Adrenal gland (tissue), 5 donors: ENCODE data around the gene CEP112.

Source experiments
- CTCF ChIP-seq, 6 experiments: fragments of 450-650 bp in 4 of 6; fragments of 200-600 bp in 2 of 6; sonication (generic) in 1 of 6; IDR thresholded peaks; 1 replicate in 5 of 6; 2 replicates in 1 of 6; pipeline versions ENCODE4 v1.5.1 to v1.8.0; 2016 to 2021; ENCODE audit warnings: antibody characterized with exemption in 6 of 6, mild to moderate bottlenecking in 2 of 6, moderate library complexity in 1 of 6
- POLR2A ChIP-seq, 2 donors: fragments of 450-650 bp; IDR thresholded peaks; one replicate each; pipeline ENCODE4 v1.6.1; 2017; ENCODE audit warnings: antibody characterized with exemption in 2 of 2, mild to moderate bottlenecking in 2 of 2, moderate library complexity in 1 of 2
- donor health status: DM: no; HTN: no; CAD: no.

- TF ChIP-seq CTCF (IDR thresholded peaks at IDR 0.05), result no peak
- no peak for TF ChIP-seq POLR2A (IDR thresholded peaks at IDR 0.05)
Measured at GRCh38 chr17:65696739-65697394, 495.1 kb downstream of the CEP112 start.
